DOHH2 (cell line): ENCODE results near the gene FBXO36.

Source experiments
- H3F3A ChIP-seq: fragments of 200-600 bp; sonication (generic), shearing (Covaris generic); 2 replicates; pipeline ENCODE4 v1.6.0; 2016; ENCODE audit warnings: antibody characterized with exemption, mild to moderate bottlenecking; ENCODE audit not compliant: control insufficient read depth, insufficient read depth
- H3K27ac ChIP-seq: fragments of 200-600 bp; sonication (generic); 2 replicates; pipeline ENCODE4 v1.5.1; 2014; ENCODE audit warnings: low read depth, mild to moderate bottlenecking, low read length, moderate library complexity
- H3K27me3 ChIP-seq: fragments of 200-600 bp; sonication (generic); 2 replicates; pipeline ENCODE4 v1.6.1; 2014; ENCODE audit warnings: mild to moderate bottlenecking, low read length, mixed read lengths; ENCODE audit not compliant: control insufficient read depth
- H3K36me3 ChIP-seq: fragments of 200-600 bp; sonication (generic); 2 replicates; pipeline ENCODE4 v1.6.1; 2014; ENCODE audit warnings: mild to moderate bottlenecking, low read length, moderate library complexity, mixed read lengths; ENCODE audit not compliant: control insufficient read depth
- H3K4me1 ChIP-seq: fragments of 200-600 bp; sonication (generic); 2 replicates; pipeline ENCODE4 v1.6.1; 2014; ENCODE audit warnings: mild to moderate bottlenecking, low read length, mixed read lengths; ENCODE audit not compliant: control insufficient read depth
- H3K4me2 ChIP-seq: fragments of 200-600 bp; sonication (generic); 2 replicates; pipeline ENCODE4 v1.6.0; 2014; ENCODE audit warnings: mild to moderate bottlenecking, low read length, moderate library complexity
- H3K4me3 ChIP-seq: fragments of 200-600 bp; sonication (generic); 2 replicates; pipeline ENCODE4 v1.5.1; 2014; ENCODE audit warnings: mild to moderate bottlenecking, low read length, mixed read lengths
- H3K79me2 ChIP-seq: fragments of 200-600 bp; sonication (generic); 2 replicates; pipeline ENCODE4 v1.6.1; 2014; ENCODE audit warnings: mild to moderate bottlenecking, low read length, mixed read lengths; ENCODE audit not compliant: control insufficient read depth
- H3K9me2 ChIP-seq: fragments of 200-600 bp; sonication (generic); replicated peaks from 2 replicates; pipeline ENCODE4 v1.6.1; 2014; ENCODE audit warnings: mild to moderate bottlenecking, low read length, mixed read lengths; ENCODE audit not compliant: control insufficient read depth
- H3K9me3 ChIP-seq: fragments of 200-600 bp; sonication (generic); 2 replicates; pipeline ENCODE4 v1.6.1; 2014; ENCODE audit warnings: antibody characterized with exemption, low read length, mixed read lengths; ENCODE audit not compliant: control insufficient read depth, insufficient read depth
- H4K20me1 ChIP-seq: fragments of 200-600 bp; sonication (generic); 2 replicates; pipeline ENCODE4 v1.6.0; 2014; ENCODE audit warnings: low read depth, mild to moderate bottlenecking, antibody characterized with exemption, low read length, moderate library complexity; ENCODE audit not compliant: control insufficient read depth, insufficient read depth
- EZH2phosphoT487 ChIP-seq: fragments of 200-600 bp; sonication (generic); IDR thresholded peaks from 2 replicates; pipeline ENCODE4 v1.6.1; 2017; ENCODE audit warnings: borderline replicate concordance, mild to moderate bottlenecking, antibody characterized with exemption, low read length, moderate library complexity, mixed read lengths
- TF ChIP-seq, protein P1 (sequence below): fragments of 200-600 bp; sonication (generic); IDR thresholded peaks from one replicate; pipeline ENCODE4 v1.5.1; 2014; ENCODE audit warnings: antibody characterized with exemption, mild to moderate bottlenecking, low read depth, low read length; ENCODE audit not compliant: poor library complexity, severe bottlenecking

Gene FBXO36

DNA sequence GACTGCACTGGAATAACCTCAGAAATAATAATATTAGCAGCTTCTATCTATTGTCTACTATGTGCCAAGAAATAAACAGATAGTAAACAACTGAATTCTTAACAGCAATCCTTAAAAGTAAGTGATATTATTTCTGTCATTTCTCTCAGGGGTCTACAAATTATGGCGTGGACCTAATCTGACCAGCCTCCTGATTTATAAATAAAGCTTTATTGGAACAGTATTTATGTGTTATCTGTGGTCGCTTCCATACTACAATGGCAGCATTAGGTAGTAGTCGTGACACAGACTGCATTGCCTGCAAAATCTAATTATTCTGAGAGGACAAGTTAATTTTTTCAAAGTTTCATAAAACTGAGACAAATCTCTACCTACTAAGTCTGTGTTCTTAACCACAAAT lies 97.4 kb downstream of the FBXO36 start:
- Histone ChIP-seq H3K9me3 (no peaks in the 10 kb centered on the region; the same call in 1 of the 2 replicates), H3F3A (no peaks in the 10 kb centered on the region)
- TF ChIP-seq EZH2phosphoT487, result no peak

DNA sequence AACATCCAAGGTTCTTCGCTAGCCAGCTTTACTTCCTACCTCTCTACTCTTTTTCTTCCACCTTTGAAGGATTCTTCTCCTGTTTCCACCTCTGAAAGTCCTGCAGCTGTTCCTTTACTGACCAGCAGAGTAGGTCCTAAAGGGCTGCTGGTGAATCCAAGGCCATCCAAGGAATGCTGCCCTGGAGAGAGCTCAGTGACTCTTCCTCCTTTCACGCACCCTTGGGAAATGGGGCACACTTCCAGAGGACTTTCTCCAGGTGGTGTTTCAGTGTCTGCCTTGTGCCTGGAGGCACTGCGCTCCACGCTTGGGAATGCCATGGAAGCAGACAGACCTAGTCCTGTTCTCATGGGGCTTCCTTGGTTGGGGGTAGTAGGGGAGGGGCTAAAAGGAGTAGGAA lies 101.0 kb downstream of the FBXO36 start:
- no peaks in the 10 kb centered on the region for H3K9me3 ChIP-seq
- no peaks in the 10 kb centered on the region for H3K9me2 ChIP-seq
- H3K36me3 ChIP-seq, result no peaks in the 10 kb centered on the region
- H4K20me1 ChIP-seq, result no peaks in the 10 kb centered on the region
- H3K4me3 ChIP-seq, result no peak overlapping the region
- no peak overlapping the region for H3K27ac ChIP-seq
- no peak for TF ChIP-seq EZH2phosphoT487
- TF ChIP-seq, protein P1, sequence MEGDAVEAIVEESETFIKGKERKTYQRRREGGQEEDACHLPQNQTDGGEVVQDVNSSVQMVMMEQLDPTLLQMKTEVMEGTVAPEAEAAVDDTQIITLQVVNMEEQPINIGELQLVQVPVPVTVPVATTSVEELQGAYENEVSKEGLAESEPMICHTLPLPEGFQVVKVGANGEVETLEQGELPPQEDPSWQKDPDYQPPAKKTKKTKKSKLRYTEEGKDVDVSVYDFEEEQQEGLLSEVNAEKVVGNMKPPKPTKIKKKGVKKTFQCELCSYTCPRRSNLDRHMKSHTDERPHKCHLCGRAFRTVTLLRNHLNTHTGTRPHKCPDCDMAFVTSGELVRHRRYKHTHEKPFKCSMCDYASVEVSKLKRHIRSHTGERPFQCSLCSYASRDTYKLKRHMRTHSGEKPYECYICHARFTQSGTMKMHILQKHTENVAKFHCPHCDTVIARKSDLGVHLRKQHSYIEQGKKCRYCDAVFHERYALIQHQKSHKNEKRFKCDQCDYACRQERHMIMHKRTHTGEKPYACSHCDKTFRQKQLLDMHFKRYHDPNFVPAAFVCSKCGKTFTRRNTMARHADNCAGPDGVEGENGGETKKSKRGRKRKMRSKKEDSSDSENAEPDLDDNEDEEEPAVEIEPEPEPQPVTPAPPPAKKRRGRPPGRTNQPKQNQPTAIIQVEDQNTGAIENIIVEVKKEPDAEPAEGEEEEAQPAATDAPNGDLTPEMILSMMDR, result no peak
- peaks cover 6% of the 10 kb centered on the region; the same call in 1 of the 2 replicates for H3K27me3 ChIP-seq
- no peaks in the 10 kb centered on the region for H3K4me1 ChIP-seq
- H3K4me2 ChIP-seq, result no peak overlapping the region
- H3F3A ChIP-seq, result no peaks in the 10 kb centered on the region
- H3K79me2 ChIP-seq, result no peaks in the 10 kb centered on the region

More for the DNA sequence above, 97.4 kb downstream of the FBXO36 start:
- Histone ChIP-seq H3K4me2 (no peak overlapping the region), H3K9me2 (no peaks in the 10 kb centered on the region), H4K20me1 (no peaks in the 10 kb centered on the region), H3K4me1 (no peaks in the 10 kb centered on the region), H3K36me3 (no peaks in the 10 kb centered on the region), H3K4me3 (no peak overlapping the region), H3K27me3 (peaks cover 6% of the 10 kb centered on the region; the same call in 1 of the 2 replicates), H3K79me2 (no peaks in the 10 kb centered on the region), H3K27ac (no peak overlapping the region)

DNA sequence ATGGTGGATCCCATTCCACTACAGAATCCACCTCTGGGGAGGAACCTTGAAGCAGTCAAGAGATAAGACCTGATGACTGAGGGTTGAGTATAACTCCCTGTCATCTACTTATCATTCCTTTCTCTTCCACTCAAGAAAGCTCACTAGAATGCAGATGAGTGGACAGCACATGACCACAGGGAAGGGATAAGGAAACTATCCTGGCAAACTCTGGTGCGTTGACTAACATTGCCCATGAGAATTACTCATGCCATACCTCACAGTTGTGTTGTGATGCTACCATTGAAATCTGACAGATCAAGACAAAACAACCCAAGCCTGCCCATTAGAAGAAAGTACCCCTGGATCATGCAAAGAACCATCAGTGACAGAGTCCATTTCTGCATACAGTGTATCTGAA lies 119.9 kb downstream of the FBXO36 start:
- Histone ChIP-seq H4K20me1 (no peaks in the 10 kb centered on the region), H3K79me2 (no peaks in the 10 kb centered on the region), H3K4me1 (no peaks in the 10 kb centered on the region), H3K9me3 (no peaks in the 10 kb centered on the region), H3K27ac (no peak overlapping the region), H3K4me2 (no peak overlapping the region), H3K36me3 (no peaks in the 10 kb centered on the region), H3K27me3 (no peaks in the 10 kb centered on the region), H3F3A (no peaks in the 10 kb centered on the region), H3K9me2 (no peaks in the 10 kb centered on the region), H3K4me3 (no peak overlapping the region)
- TF ChIP-seq, protein P1, result no peak
- no peak for TF ChIP-seq EZH2phosphoT487

DNA sequence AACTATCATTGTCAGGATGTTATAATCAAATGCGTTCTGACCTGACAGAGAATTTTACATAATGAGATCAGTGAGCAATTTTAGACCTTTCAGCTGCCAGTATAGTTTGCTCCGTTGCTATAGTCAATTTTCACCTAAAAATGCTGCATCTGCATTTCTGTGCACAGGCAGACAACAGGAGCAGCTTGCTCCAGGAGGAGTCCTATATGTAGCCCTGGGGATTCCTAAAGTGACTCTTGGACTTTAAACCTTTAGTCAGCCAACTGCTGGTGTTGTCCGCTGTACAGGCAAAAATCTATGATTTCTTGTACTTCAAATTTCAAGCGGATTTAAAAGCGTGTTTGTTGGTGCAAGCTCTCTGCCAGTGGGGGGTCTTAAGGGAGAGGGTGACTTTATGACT lies 120.7 kb downstream of the FBXO36 start:
- H3K4me3 ChIP-seq, result no peak overlapping the region
- no peak overlapping the region for H3K27ac ChIP-seq
- no peaks in the 10 kb centered on the region for H3F3A ChIP-seq
- no peaks in the 10 kb centered on the region for H3K9me3 ChIP-seq
- no peaks in the 10 kb centered on the region for H3K4me1 ChIP-seq
- H3K27me3 ChIP-seq, result no peaks in the 10 kb centered on the region
- no peaks in the 10 kb centered on the region for H3K79me2 ChIP-seq
- TF ChIP-seq, protein P1, result no peak
- TF ChIP-seq EZH2phosphoT487, result no peak
- H3K9me2 ChIP-seq, result no peaks in the 10 kb centered on the region
- no peaks in the 10 kb centered on the region for H4K20me1 ChIP-seq
- no peaks in the 10 kb centered on the region for H3K36me3 ChIP-seq
- no peak overlapping the region for H3K4me2 ChIP-seq
